ENCODE data around the gene OBSCN.

The OBSCN gene

GRCh38 chr1:228334226-228334935 lies 126.5 kb downstream of the OBSCN start:
- no peak for DNase-seq

GRCh38 chr1:228334954-228335353 lies 127.1 kb downstream of the OBSCN start:
- DNase-seq, result no peak

- no peak for DNase-seq
These were observed 127.8 kb downstream of the OBSCN start for GRCh38 chr1:228335406-228336307.

DNA sequence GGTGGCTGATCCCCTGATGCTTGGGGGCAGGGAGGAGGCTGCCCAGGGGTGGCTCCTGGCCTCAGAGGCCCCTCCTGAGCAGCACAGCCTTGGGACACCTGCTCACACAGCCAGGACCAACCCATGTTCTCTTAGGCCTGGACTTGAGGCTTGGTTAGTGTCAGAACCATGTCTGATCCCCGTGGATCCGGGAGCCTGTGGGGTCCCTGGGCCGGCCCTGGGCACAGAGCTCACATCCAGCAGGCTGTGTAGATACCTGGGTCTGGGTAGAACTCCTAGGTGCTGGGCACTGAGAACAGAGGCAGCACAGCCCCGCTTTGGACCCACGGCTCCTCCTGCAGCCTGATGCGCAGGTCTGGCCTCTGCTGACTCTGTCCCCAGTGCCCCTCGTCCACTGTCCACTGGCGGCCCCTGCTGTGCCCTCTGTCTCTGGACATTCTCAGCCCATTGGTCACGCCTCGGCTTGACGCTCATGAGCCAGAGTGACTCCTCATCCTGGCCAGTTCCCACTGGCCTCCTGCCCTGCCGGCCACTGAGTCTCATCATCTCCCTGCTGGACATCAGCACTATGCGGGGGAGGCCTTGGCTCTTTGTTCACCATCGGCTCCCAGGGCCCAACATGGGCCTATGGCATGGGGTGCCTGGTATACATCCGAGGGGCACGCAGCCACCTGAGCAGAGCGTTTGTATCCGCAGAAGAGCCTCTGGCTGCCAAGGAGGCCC lies 128.6 kb downstream of the OBSCN start:
- no peak for DNase-seq

DNA sequence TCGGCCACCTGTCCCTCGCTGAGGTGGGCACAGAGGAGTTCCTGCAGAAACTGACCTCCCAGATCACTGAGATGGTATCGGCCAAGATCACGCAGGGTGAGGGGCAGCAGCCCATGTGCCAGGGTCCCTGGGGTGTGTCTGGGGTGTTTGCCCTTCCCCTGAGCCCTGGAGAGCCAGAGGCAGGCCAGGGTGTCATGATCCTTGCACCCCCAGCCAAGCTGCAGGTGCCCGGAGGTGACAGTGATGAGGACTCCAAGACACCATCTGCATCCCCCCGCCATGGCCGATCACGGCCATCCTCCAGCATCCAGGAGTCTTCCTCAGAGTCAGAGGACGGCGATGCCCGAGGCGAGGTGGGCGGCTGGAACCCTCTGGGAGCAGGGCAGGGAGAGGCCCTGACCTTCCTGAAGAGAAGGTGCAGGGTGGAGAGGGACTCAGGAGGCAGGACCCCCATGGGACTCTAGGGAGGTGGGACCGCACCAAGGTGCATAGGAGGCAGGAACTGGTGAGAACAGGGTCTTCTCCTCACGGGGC lies 129.3 kb downstream of the OBSCN start:
- no peak for DNase-seq

DNA sequence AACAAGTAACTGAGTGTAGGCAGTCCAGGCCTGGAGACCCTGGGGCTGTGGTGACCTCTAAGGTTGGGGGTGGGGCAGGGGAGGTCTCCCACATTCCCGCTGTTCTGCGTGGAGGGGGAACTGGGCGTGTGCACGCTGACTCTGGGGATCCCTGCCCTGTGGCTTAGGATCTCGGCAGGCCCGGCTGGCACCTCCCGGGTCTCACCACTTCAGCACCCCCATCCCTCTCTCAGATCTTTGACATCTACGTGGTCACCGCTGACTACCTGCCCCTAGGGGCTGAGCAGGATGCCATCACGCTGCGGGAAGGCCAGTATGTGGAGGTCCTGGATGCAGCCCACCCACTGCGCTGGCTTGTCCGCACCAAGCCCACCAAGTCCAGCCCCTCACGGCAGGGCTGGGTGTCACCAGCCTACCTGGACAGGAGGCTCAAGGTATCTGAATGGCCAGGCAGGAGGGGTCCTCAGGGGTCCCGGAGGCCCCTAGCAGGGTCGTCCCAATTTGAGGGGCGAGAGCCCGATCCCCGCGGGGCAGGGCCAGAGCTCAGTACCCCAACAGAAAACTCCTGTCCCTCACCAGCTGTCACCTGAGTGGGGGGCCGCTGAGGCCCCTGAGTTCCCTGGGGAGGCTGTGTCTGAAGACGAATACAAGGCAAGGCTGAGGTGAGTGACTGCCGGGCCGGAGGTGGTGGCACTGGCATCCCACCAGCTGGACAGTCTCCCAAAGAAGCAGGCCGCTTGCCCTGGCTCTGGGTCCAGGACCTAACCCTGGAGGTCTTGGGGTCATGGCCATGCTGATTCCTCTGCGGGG lies 130.1 kb downstream of the OBSCN start:
- no peak for DNase-seq

- DNase-seq, result no peak
These were observed 130.7 kb downstream of the OBSCN start for GRCh38 chr1:228338521-228339051.

DNA sequence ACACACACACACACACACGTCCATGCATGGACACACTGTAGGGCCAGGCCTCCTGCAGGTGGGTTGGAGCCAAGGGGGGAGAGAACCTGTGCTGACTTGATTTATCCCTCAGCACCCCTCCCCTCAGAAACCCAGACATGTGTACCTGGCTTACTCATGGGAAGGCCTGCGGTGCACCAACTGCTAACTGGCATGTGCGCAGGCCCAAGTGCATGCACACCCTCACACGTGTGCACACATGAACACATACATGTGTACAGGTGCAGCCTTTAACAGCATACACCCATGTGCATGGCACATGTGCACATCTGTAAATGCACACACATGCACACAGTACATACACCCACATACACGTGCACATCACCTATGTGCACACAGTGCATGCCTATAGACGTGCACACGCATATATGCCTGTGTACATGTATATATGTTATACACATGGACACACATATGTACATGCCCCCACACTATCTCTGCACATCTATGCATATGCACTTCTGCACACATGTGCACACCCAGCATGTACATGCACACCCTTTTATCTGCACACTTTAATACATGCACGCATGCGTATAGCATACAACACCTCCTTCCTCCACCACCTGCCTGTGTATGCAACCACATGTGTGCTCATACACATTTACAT lies 131.3 kb downstream of the OBSCN start:
- no peak for DNase-seq

DNA sequence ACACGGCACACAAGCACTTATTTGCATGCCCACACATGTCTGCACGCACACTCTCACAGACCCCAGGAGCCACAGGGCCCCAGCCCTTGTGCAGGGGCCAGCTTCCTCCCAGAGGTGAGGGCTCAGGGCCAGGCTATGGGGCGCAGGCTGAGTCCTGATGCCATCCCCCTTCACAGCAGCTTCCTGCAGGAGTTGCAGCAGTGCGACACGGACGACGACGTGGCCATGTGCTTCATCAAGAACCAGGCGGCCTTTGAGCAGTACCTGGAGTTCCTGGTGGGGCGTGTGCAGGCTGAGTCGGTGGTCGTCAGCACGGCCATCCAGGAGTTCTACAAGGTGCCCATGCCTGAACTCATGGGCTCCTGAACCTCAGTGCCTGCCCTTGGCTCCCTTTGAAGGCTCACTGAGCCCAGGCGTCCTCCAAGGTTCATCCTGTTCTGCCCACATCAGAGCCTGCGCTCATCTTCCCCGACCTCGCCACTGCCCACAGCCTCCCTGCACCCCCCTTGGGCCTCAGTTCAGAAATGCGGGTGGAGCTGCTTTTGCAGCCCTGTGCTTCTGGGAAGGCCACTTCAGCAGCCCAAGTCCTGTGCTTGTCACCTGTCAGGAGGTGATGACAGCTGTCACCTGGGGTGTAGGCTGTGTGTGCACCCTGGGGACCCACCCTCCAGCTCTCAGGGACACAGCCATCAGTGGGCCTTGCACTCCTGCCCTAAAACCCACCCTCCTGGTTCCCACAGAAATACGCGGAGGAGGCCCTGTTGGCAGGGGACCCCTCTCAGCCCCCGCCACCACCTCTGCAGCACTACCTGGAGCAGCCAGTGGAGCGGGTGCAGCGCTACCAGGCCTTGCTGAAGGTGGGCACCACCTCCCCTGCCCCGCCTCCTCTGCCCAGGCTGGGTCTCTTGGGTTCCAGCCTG lies 132.2 kb downstream of the OBSCN start:
- no peak for DNase-seq

DNA sequence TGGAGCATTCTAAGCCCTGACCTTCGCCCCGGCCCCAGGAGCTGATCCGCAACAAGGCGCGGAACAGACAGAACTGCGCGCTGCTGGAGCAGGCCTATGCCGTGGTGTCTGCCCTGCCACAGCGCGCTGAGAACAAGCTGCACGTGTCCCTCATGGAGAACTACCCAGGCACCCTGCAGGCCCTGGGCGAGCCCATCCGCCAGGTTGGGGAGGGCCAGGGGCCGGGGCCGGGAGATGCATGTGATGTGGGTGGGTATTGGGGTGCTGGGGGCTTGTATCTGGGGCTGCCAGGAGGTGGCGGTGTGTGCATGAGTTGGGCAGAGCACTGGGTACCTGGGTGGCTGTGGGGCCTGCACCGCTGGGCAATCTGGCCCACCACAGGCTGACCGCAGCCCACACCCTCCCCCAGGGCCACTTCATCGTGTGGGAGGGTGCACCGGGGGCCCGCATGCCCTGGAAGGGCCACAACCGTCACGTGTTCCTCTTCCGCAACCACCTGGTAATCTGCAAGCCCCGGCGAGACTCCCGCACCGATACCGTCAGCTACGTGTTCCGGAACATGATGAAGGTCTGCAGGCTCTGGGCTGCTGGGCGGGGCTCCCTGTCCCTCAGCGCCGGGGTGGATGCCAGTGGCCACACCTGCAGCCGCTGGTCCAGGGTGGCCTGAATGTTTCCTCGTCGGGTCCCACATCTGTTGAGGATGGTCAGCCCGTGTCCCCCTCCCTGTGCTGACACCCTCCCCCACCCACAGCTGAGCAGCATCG lies 133.0 kb downstream of the OBSCN start:
- DNase-seq, result no peak

GRCh38 chr1:228341450-228341813 lies 133.6 kb downstream of the OBSCN start:
- no peak for DNase-seq

GRCh38 chr1:228341814-228342626 lies 134.2 kb downstream of the OBSCN start:
- no peak for DNase-seq

GRCh38 chr1:228342627-228343190 lies 134.9 kb downstream of the OBSCN start:
- no peak for DNase-seq

DNA sequence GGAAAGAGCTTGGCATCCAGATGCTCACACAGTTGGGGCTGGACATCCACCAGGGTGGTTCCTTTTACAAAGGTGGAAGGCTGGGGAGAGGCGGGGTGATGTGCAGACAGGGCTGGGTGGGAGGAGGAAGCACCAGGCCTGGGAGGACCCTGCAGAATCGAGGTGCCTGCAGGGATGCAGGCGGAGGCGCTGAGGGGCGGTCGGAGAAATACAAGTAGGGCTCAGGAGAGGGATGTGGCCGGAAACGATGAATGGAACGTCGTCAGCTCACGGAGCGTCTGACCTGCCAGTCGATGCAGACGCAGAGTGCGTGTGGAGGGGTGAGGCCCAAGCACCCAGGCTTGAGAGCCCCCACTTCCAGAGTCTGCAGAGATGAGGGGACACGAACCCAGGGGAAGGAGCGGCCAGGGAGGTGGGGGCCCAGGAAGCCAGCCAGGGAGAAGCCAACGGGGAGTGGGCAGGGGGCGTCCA lies 135.4 kb downstream of the OBSCN start:
- no peak for DNase-seq

GRCh38 chr1:228344631-228345072 lies 136.8 kb downstream of the OBSCN start:
- DNase-seq, result peak; percentile 4

- DNase-seq, result no peak
These were observed 137.5 kb downstream of the OBSCN start for GRCh38 chr1:228345201-228345930.

DNA sequence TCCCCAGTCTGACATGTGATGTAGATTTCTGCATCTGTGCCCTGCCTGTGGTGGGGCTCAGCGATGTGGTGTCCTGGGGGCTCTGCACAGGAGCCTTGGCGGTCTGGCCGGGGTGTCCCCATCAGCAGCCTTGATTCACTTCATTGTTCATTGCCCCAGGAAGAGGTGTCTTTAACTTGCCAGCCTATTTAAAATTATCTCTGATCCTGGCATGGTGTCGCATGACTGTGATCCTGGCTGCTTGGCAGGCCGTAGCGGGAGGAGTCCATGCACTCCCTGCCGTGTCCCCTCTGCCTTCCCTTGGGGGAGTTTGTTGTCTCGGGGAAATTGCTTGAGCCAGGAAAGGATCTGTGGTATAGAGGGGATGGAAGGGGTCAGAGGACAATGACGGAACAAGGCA lies 138.9 kb downstream of the OBSCN start:
- DNase-seq, result no peak

- DNase-seq, result no peak
These were observed 139.3 kb downstream of the OBSCN start for GRCh38 chr1:228347181-228347580.

Measured in kidney glomerular epithelial cell (primary cell).